Astrocyte (in vitro differentiated cells and primary cell): ENCODE data around the gene FKBP1C. TPM values are rescaled to one million over a fixed set of nuclear protein-coding genes. Genes with fewer than 3 reads are reported as not detected.

Experiments
- DNase-seq: peaks from one replicate; pipeline ENCODE4 v3.0.0-alpha.2; 2010; ENCODE audit warnings: low read depth
- FAIRE-seq: peaks from 2 replicates; lab custom pipeline; 2011; peaks lifted over from hg19 to GRCh38; lab: Jason Lieb, UNC
- H2AFZ ChIP-seq: 2 replicates; pipeline ENCODE4 v1.6.0; 2012; ENCODE audit warnings: low read depth, low read length, inconsistent platforms
- H3K27ac ChIP-seq: 2 replicates; pipeline ENCODE4 v1.5.1; 2011; ENCODE audit warnings: low read depth, low read length, inconsistent platforms
- H3K27me3 ChIP-seq: 2 replicates; pipeline ENCODE4 v1.6.0; 2011; ENCODE audit warnings: low read length, inconsistent platforms; ENCODE audit not compliant: insufficient read depth
- H3K36me3 ChIP-seq: 2 replicates; pipeline ENCODE4 v1.5.1; 2011; ENCODE audit warnings: low read length, inconsistent platforms; ENCODE audit not compliant: insufficient read depth
- H3K4me1 ChIP-seq: 2 replicates; pipeline ENCODE4 v1.5.1; 2011; ENCODE audit warnings: low read length, inconsistent platforms; ENCODE audit not compliant: insufficient read depth
- H3K4me2 ChIP-seq: 2 replicates; pipeline ENCODE4 v1.6.0; 2012; ENCODE audit warnings: low read length, inconsistent platforms
- H3K4me3 ChIP-seq: 2 replicates; pipeline ENCODE4 v1.5.1; 2011; ENCODE audit warnings: low read depth, mild to moderate bottlenecking, low read length, inconsistent platforms; ENCODE audit not compliant: insufficient read depth
- H3K79me2 ChIP-seq: 2 replicates; pipeline ENCODE4 v1.6.0; 2012; ENCODE audit warnings: mild to moderate bottlenecking, low read length, inconsistent platforms; ENCODE audit not compliant: insufficient read depth
- H3K9ac ChIP-seq: 2 replicates; pipeline ENCODE4 v1.6.0; 2012; ENCODE audit warnings: mild to moderate bottlenecking, low read length, inconsistent platforms
- H3K9me3 ChIP-seq: 2 replicates; pipeline ENCODE4 v1.5.1; 2012; ENCODE audit warnings: low read depth, mild to moderate bottlenecking, low read length, inconsistent platforms; ENCODE audit not compliant: insufficient read depth
- H4K20me1 ChIP-seq: 2 replicates; pipeline ENCODE4 v1.6.0; 2012; ENCODE audit warnings: low read length, inconsistent platforms; ENCODE audit not compliant: insufficient read depth
- H3K27ac Mint-ChIP-seq: one replicate; pipeline ENCODE4 v1.8.0; 2021; ENCODE audit warnings: mild to moderate bottlenecking, mixed read lengths; ENCODE audit not compliant: unreplicated experiment
- H3K27me3 Mint-ChIP-seq: one replicate; pipeline ENCODE4 v1.8.0; 2021; ENCODE audit warnings: low read depth, mixed read lengths; ENCODE audit not compliant: unreplicated experiment
- H3K36me3 Mint-ChIP-seq: one replicate; pipeline ENCODE4 v1.8.0; 2021; ENCODE audit warnings: low read depth, mixed read lengths; ENCODE audit not compliant: unreplicated experiment
- H3K4me1 Mint-ChIP-seq: one replicate; pipeline ENCODE4 v1.8.0; 2021; ENCODE audit warnings: low read depth, mixed read lengths; ENCODE audit not compliant: unreplicated experiment
- H3K4me3 Mint-ChIP-seq: one replicate; pipeline ENCODE4 v1.8.0; 2021; ENCODE audit warnings: mild to moderate bottlenecking, moderate library complexity, mixed read lengths; ENCODE audit not compliant: unreplicated experiment
- H3K9me3 Mint-ChIP-seq: one replicate; pipeline ENCODE4 v1.8.0; 2021; ENCODE audit warnings: mild to moderate bottlenecking, mixed read lengths; ENCODE audit not compliant: unreplicated experiment
- CTCF ChIP-seq: IDR thresholded peaks from 2 replicates; pipeline ENCODE4 v1.5.1; 2011; ENCODE audit warnings: low read depth, mild to moderate bottlenecking, inconsistent platforms, low read length, moderate library complexity; ENCODE audit not compliant: insufficient read depth
- EZH2 ChIP-seq: IDR thresholded peaks from 2 replicates; pipeline ENCODE4 v1.6.1; 2012; ENCODE audit warnings: mild to moderate bottlenecking, low read length, inconsistent platforms; ENCODE audit not compliant: insufficient read depth
- total RNA-seq: library from RNA; stranded (reverse); gene quantifications from 2 replicates; pipeline ENCODE4 v1.2.1, GENCODE V29; 2021

Gene FKBP1C
- total RNA-seq, 1 donor from 2014 or later = 0.32 TPM

GRCh38 chr6:63249875-63250482, 38.7 kb downstream of the FKBP1C start:
- FAIRE-seq (no peak), DNase-seq (no peak)
- Histone ChIP-seq H3K9ac (no peak overlapping the region), H4K20me1 (no peaks in the 10 kb centered on the region), H3K27ac (no peak overlapping the region), H3K27me3 (no peaks in the 10 kb centered on the region), H3K36me3 (no peaks in the 10 kb centered on the region), H3K4me2 (no peak overlapping the region), H3K79me2 (no peaks in the 10 kb centered on the region), H3K4me1 (no peaks in the 10 kb centered on the region), H2AFZ (no peak overlapping the region), H3K9me3 (no peaks in the 10 kb centered on the region), H3K4me3 (no peak overlapping the region)
- H3K27ac Mint-ChIP-seq = no peak overlapping the region
- TF ChIP-seq CTCF (no peak), EZH2 (no peak)
- H3K9me3 Mint-ChIP-seq = no peaks in the 10 kb centered on the region
- H3K4me3 Mint-ChIP-seq = no peak overlapping the region
- no peaks in the 10 kb centered on the region for H3K27me3 Mint-ChIP-seq
- H3K4me1 Mint-ChIP-seq = no peaks in the 10 kb centered on the region
- no peaks in the 10 kb centered on the region for H3K36me3 Mint-ChIP-seq

DNA sequence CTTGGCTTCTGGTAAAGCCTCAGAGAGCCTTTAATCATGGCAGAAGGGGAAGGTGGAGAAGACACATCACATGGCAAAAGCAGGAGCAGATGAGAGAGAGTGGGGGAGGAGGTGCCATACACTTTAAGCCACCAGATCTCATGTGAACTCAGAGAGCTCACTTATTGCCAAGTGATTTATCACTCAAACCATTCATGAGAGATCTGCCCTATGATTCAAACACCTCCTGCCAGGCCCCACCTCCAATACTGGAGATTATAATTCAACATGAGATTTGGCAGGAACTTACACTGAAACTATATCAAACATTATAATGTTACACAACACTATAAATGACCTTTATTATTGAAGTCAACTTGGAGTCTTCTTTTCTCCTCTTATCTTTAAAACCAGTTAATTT, 47.9 kb downstream of the FKBP1C start:
- Histone ChIP-seq H3K79me2 (no peaks in the 10 kb centered on the region), H3K9me3 (no peaks in the 10 kb centered on the region), H3K27me3 (no peaks in the 10 kb centered on the region), H3K27ac (no peak overlapping the region), H4K20me1 (no peaks in the 10 kb centered on the region), H3K36me3 (no peaks in the 10 kb centered on the region), H3K4me1 (no peaks in the 10 kb centered on the region), H3K9ac (no peak overlapping the region), H3K4me3 (no peak overlapping the region), H2AFZ (no peak overlapping the region), H3K4me2 (no peak overlapping the region)
- Mint-ChIP-seq H3K9me3 (no peaks in the 10 kb centered on the region), H3K4me3 (no peak overlapping the region), H3K36me3 (no peaks in the 10 kb centered on the region), H3K27ac (no peak overlapping the region), H3K4me1 (peaks cover 22% of the 10 kb centered on the region), H3K27me3 (no peaks in the 10 kb centered on the region)
- no peak for TF ChIP-seq CTCF
- no peak for TF ChIP-seq EZH2
- FAIRE-seq = no peak
- no peak for DNase-seq

DNA sequence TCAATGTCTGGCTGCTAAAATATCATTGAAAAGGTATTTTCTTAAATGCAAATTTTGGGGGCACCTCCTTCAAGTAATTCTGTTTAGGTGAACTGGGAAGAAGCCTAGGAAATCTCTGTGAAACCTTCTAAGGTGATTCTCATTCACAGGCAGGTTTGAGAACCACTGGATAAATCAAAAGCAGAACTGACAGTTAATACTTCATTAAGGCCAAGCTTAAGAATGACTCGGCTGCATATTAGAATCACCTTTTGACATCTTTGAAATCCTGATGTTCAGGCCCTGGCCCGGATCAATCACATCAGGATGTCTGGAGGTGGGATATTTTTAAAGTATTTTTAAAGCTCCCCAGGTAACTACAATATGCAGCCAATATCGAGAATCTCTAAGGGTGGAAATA, 50.6 kb downstream of the FKBP1C start:
- peaks cover 22% of the 10 kb centered on the region for H3K4me1 Mint-ChIP-seq
- Histone ChIP-seq H4K20me1 (no peaks in the 10 kb centered on the region), H3K4me1 (no peaks in the 10 kb centered on the region), H3K4me3 (no peak overlapping the region), H2AFZ (no peak overlapping the region), H3K36me3 (no peaks in the 10 kb centered on the region), H3K27me3 (no peaks in the 10 kb centered on the region), H3K27ac (no peak overlapping the region), H3K9ac (no peak overlapping the region), H3K79me2 (no peaks in the 10 kb centered on the region), H3K4me2 (no peak overlapping the region), H3K9me3 (no peaks in the 10 kb centered on the region)
- H3K4me3 Mint-ChIP-seq = no peak overlapping the region
- H3K27ac Mint-ChIP-seq = no peak overlapping the region
- no peaks in the 10 kb centered on the region for H3K27me3 Mint-ChIP-seq
- DNase-seq (no peak), FAIRE-seq (no peak)
- H3K36me3 Mint-ChIP-seq = no peaks in the 10 kb centered on the region
- H3K9me3 Mint-ChIP-seq = no peaks in the 10 kb centered on the region
- no peak for TF ChIP-seq EZH2
- TF ChIP-seq CTCF = no peak
